Measurements from ENCODE around the gene KCNT2.
"Not testable (repeated sequence)": the region's sequence is repeated elsewhere in the genome, so short reads cannot be mapped to it uniquely, and the experiment has no call there.

The KCNT2 gene

GRCh38 chr1:196312739-196313138 is 295.5 kb downstream of the KCNT2 start:
- DNase-seq (ENCODE audit: low spot score): no peak

- peak; percentile 3 for DNase-seq (ENCODE audit: low spot score)
Measured at GRCh38 chr1:196309386-196309785, 298.9 kb downstream of the KCNT2 start.

- DNase-seq (ENCODE audit: low spot score): no peak
Measured at GRCh38 chr1:196308176-196308575, 300.1 kb downstream of the KCNT2 start.

- DNase-seq (ENCODE audit: low spot score): no peak
Measured at GRCh38 chr1:196306421-196306820, 301.8 kb downstream of the KCNT2 start.

- DNase-seq (ENCODE audit: low spot score): no peak
Measured at GRCh38 chr1:196305216-196305615, 303.0 kb downstream of the KCNT2 start.

- DNase-seq (ENCODE audit: low spot score): no peak
Measured at GRCh38 chr1:196302981-196303380, 305.3 kb downstream of the KCNT2 start.

- DNase-seq (ENCODE audit: low spot score): no peak
Measured at GRCh38 chr1:196302420-196302819, 305.8 kb downstream of the KCNT2 start.

- no peak for DNase-seq (ENCODE audit: low spot score)
Measured at GRCh38 chr1:196295766-196296165, 312.5 kb downstream of the KCNT2 start.

GRCh38 chr1:196278816-196279215 is 329.4 kb downstream of the KCNT2 start:
- no peak for DNase-seq (ENCODE audit: low spot score)

- DNase-seq (ENCODE audit: low spot score): no peak
Measured at GRCh38 chr1:196277860-196278259, 330.4 kb downstream of the KCNT2 start.

- no peak for DNase-seq (ENCODE audit: low spot score)
Measured at GRCh38 chr1:196271212-196271947, 336.9 kb downstream of the KCNT2 start.

GRCh38 chr1:196263086-196263485 is 345.2 kb downstream of the KCNT2 start:
- not testable (repeated sequence) for DNase-seq (ENCODE audit: low spot score)

- no peak for DNase-seq (ENCODE audit: low spot score)
Measured at GRCh38 chr1:196260270-196260669, 348.0 kb downstream of the KCNT2 start.

GRCh38 chr1:196259316-196259715 is 348.9 kb downstream of the KCNT2 start:
- DNase-seq (ENCODE audit: low spot score): no peak

- no peak for DNase-seq (ENCODE audit: low spot score)
Measured at GRCh38 chr1:196255762-196256161, 352.5 kb downstream of the KCNT2 start.

GRCh38 chr1:196229546-196229945 is 378.7 kb downstream of the KCNT2 start:
- no peak for DNase-seq (ENCODE audit: low spot score)

- no peak for DNase-seq (ENCODE audit: low spot score)
Measured at GRCh38 chr1:196214866-196215265, 393.4 kb downstream of the KCNT2 start.

GRCh38 chr1:196209983-196210382 is 398.3 kb downstream of the KCNT2 start:
- DNase-seq (ENCODE audit: low spot score): no peak

- DNase-seq (ENCODE audit: low spot score): no peak
Measured at GRCh38 chr1:196209265-196209664, 399.0 kb downstream of the KCNT2 start.

- DNase-seq (ENCODE audit: low spot score): no peak
Measured at GRCh38 chr1:196207612-196208217, 400.5 kb downstream of the KCNT2 start.

- DNase-seq (ENCODE audit: low spot score): no peak
Measured at GRCh38 chr1:196205882-196206281, 402.4 kb downstream of the KCNT2 start.

GRCh38 chr1:196196486-196196885 is 411.8 kb downstream of the KCNT2 start:
- DNase-seq (ENCODE audit: low spot score): no peak

GRCh38 chr1:196193896-196194559 is 414.2 kb downstream of the KCNT2 start:
- DNase-seq (ENCODE audit: low spot score): no peak

All from AG08396 (cell line).